Measurements from ENCODE around the gene FNBP1L. TPM values are rescaled to one million over a fixed set of nuclear protein-coding genes. Genes with fewer than 3 reads are reported as not detected.

The FNBP1L gene
- total and polyA plus RNA-seq, 2 of the 8 experiments (the other 6 are each of a cell fraction or from before 2014, with no cell fraction given) = 48.9 to 95.9 TPM

- no peaks in the 10 kb centered on the region for H4K20me1 ChIP-seq (replicated peaks in 1 of 2; ENCODE audit: control insufficient read depth in 1 of 2, insufficient read depth in 2 of 2, low read length in 2 of 2)
- no peak for TF ChIP-seq MAX (IDR thresholded peaks at IDR 0.05)
- no peak for TF ChIP-seq CHD2 (IDR thresholded peaks at IDR 0.05; ENCODE audit: low read length)
- no peak for TF ChIP-seq BCL11A (IDR thresholded peaks at IDR 0.05; ENCODE audit: low read depth in 2 of 2, low read length in 2 of 2)
- no peak for TF ChIP-seq KDM1A (IDR thresholded peaks at IDR 0.05; ENCODE audit: borderline replicate concordance, low read length)
- no peak overlapping the region for H2BK120ac ChIP-seq (replicated peaks; ENCODE audit: low read depth, low read length)
- DNase-seq (ENCODE audit: low read depth in 1 of 2, low spot score in 2 of 2) (no peak), FAIRE-seq (no peak)
- no peak overlapping the region for H3K18ac ChIP-seq (ENCODE audit: extremely low read depth, low read length)
- no peaks in the 10 kb centered on the region; a peak in 1 of 7 replicates for H3K27me3 ChIP-seq (replicated peaks in 1 of 4; ENCODE audit: control insufficient read depth in 3 of 4, extremely low read depth in 1 of 4, insufficient read depth in 3 of 4, low read length in 3 of 4)
- no peaks in the 10 kb centered on the region for H3K79me2 ChIP-seq (ENCODE audit: control insufficient read depth in 1 of 2, insufficient read depth in 2 of 2, low read length in 2 of 2)
- peaks cover 9 to 12% of the 10 kb centered on the region in 2 experiments; a peak in 2 of 4 replicates for H3K9me3 ChIP-seq (ENCODE audit: insufficient read depth in 2 of 2, low read depth in 1 of 2, low read length in 1 of 2)
- H4K8ac ChIP-seq (ENCODE audit: extremely low read depth, insufficient read depth, low read length) = peak overlapping the region; percentile 68; the same call in 1 of the 2 replicates
- no peak overlapping the region for H2BK20ac ChIP-seq (ENCODE audit: low read length)
- ChIA-PET POLR2A (ENCODE audit: partially characterized antibody) (no interaction called here), CTCF (ENCODE audit: partially characterized antibody) (no interaction called here)
- H2AFZ ChIP-seq (ENCODE audit: low read length) = no peak overlapping the region
- no peak overlapping the region for H3K4me3 ChIP-seq (ENCODE audit: extremely low read depth in 1 of 4, insufficient read depth in 2 of 4, low read depth in 3 of 4, low read length in 4 of 4)
- H3K79me1 ChIP-seq (ENCODE audit: low read depth, low read length) = no peaks in the 10 kb centered on the region
- H3K4me1 ChIP-seq (replicated peaks in 1 of 4; ENCODE audit: control insufficient read depth in 3 of 4, insufficient read depth in 4 of 4, low read length in 3 of 4) = no peaks in the 10 kb centered on the region; a peak in 1 of 7 replicates
- H2BK15ac ChIP-seq (ENCODE audit: low read length) = no peak overlapping the region
- no peak overlapping the region for H3K4ac ChIP-seq (replicated peaks; ENCODE audit: insufficient read length, low read depth, low read length)
- H3K14ac ChIP-seq (ENCODE audit: insufficient read length) = no peak overlapping the region
- H2BK12ac ChIP-seq (ENCODE audit: low read depth, low read length) = no peak overlapping the region
- no peaks in the 10 kb centered on the region for H3K36me3 ChIP-seq (ENCODE audit: control insufficient read depth in 2 of 4, insufficient read depth in 4 of 4, low read length in 3 of 4)
- H3K27ac ChIP-seq (ENCODE audit: low read depth, low read length) = no peak overlapping the region
- H2AK5ac ChIP-seq (ENCODE audit: low read depth, low read length) = no peak overlapping the region
- no peak overlapping the region for H4K5ac ChIP-seq (ENCODE audit: insufficient read length, low read depth, low read length)
- no peak overlapping the region for H3K56ac ChIP-seq (replicated peaks; ENCODE audit: insufficient read length, low read depth, low read length)
- no peaks in the 10 kb centered on the region for H3K23me2 ChIP-seq (ENCODE audit: low read depth, low read length)
- H3K9ac ChIP-seq (replicated peaks in 1 of 4; ENCODE audit: extremely low read depth in 1 of 4, low read depth in 3 of 4, low read length in 3 of 4) = no peak overlapping the region
- no peak overlapping the region for H2BK5ac ChIP-seq (ENCODE audit: low read depth, low read length)
- 63% methylated on average over 2 of the region's 2 CpGs; no CpG with 5 or more reads in 1 of the 2 experiments for WGBS, 2 experiments (ENCODE audit: extremely low coverage in 1 of 2, insufficient coverage in 1 of 2, insufficient read length in 1 of 2, insufficient replicate concordance in 2 of 2, low coverage in 1 of 2, low lambda C conversion rate in 2 of 2, missing lambda C conversion rate in 1 of 2)
- no peak overlapping the region for H3K23ac ChIP-seq (ENCODE audit: insufficient read length)
- no peak overlapping the region for H3K4me2 ChIP-seq (ENCODE audit: insufficient read depth in 1 of 2, low read depth in 2 of 2, low read length in 2 of 2)
- H4K91ac ChIP-seq (replicated peaks; ENCODE audit: insufficient read length, low read length) = no peak overlapping the region
These were observed 21.7 kb upstream of the FNBP1L start for GRCh38 chr1:93426181-93426580.

Data from H1 (cell line).